PFSK-1 (cell line): Measurements from ENCODE around the gene DYRK1A.

Experiments used
- FOXP2 ChIP-seq: optimal IDR thresholded peaks from 2 replicates; pipeline ENCODE3; 2011; ENCODE audit warnings: borderline replicate concordance, control low read depth, inconsistent platforms; ENCODE audit not compliant: insufficient read depth; ENCODE audit errors: extremely low read length, extremely low read depth
- POLR2AphosphoS5 ChIP-seq: IDR thresholded peaks from 2 replicates; pipeline ENCODE4 v1.6.1; 2012; ENCODE audit warnings: low read depth, mild to moderate bottlenecking, control low read depth, low read length, moderate library complexity
- REST ChIP-seq, 2 experiments: IDR thresholded peaks; 2 replicates each; pipeline versions ENCODE4 v1.6.1 to v1.8.0; 2011 to 2012; ENCODE audit warnings: low read depth in 2 of 2, low read length in 2 of 2, control low read depth in 1 of 2, inconsistent platforms in 1 of 2, mild to moderate bottlenecking in 1 of 2, moderate library complexity in 1 of 2; ENCODE audit not compliant: insufficient read depth in 1 of 2
- SIN3A ChIP-seq: IDR thresholded peaks from 2 replicates; pipeline ENCODE4 v1.6.1; 2012; ENCODE audit warnings: mild to moderate bottlenecking, low read length, moderate library complexity, borderline replicate concordance; ENCODE audit not compliant: insufficient read depth
- TAF1 ChIP-seq: IDR thresholded peaks from 2 replicates; pipeline ENCODE4 v1.6.1; 2012; ENCODE audit warnings: low read length, control low read depth, borderline replicate concordance; ENCODE audit not compliant: insufficient read depth

- TF ChIP-seq TAF1 (no peak), POLR2AphosphoS5 (no peak), REST (IDR thresholded peaks at IDR 0.05; ENCODE audit: insufficient read depth in 1 of 2, low read depth in 2 of 2, low read length in 2 of 2) (no peak), SIN3A (no peak), FOXP2 (no peak)
Measured at GRCh38 chr21:37529649-37530048, 163.1 kb downstream of the DYRK1A start.
